Duodenal mucosa (tissue), 2 donors: ENCODE results near the gene SEMA6A.
A peak's percentile ranks its signal among the peaks of the same experiment; 100 is the strongest.

Experiments used
- H3K27ac ChIP-seq: one replicate; pipeline ENCODE4 v1.7.0; 2013; ENCODE audit warnings: low read depth, low read length
- H3K27me3 ChIP-seq, 2 donors: one replicate each; pipeline ENCODE4 v1.7.0; 2013; ENCODE audit warnings: low read length in 2 of 2, control low read depth in 1 of 2; ENCODE audit not compliant: insufficient read depth in 2 of 2, control insufficient read depth in 1 of 2
- H3K36me3 ChIP-seq, 2 donors: one replicate each; pipeline ENCODE4 v1.7.0; 2013; ENCODE audit warnings: low read length in 2 of 2, control low read depth in 1 of 2; ENCODE audit not compliant: insufficient read depth in 2 of 2, control insufficient read depth in 1 of 2
- H3K4me1 ChIP-seq, 2 donors: one replicate each; pipeline ENCODE4 v1.7.0; 2013; ENCODE audit warnings: low read length in 2 of 2, control low read depth in 1 of 2; ENCODE audit not compliant: insufficient read depth in 2 of 2, control insufficient read depth in 1 of 2
- H3K4me3 ChIP-seq, 2 donors: one replicate each; pipeline ENCODE4 v1.7.0; 2013; ENCODE audit warnings: low read length in 2 of 2, low read depth in 1 of 2
- H3K9ac ChIP-seq, 2 donors: one replicate each; pipeline ENCODE4 v1.7.0; 2013; ENCODE audit warnings: low read length in 2 of 2, low read depth in 1 of 2
- H3K9me3 ChIP-seq, 2 donors: one replicate each; pipeline ENCODE4 v1.7.0; 2013; ENCODE audit warnings: low read length in 2 of 2, control low read depth in 1 of 2; ENCODE audit not compliant: control insufficient read depth in 1 of 2

SEMA6A gene

DNA sequence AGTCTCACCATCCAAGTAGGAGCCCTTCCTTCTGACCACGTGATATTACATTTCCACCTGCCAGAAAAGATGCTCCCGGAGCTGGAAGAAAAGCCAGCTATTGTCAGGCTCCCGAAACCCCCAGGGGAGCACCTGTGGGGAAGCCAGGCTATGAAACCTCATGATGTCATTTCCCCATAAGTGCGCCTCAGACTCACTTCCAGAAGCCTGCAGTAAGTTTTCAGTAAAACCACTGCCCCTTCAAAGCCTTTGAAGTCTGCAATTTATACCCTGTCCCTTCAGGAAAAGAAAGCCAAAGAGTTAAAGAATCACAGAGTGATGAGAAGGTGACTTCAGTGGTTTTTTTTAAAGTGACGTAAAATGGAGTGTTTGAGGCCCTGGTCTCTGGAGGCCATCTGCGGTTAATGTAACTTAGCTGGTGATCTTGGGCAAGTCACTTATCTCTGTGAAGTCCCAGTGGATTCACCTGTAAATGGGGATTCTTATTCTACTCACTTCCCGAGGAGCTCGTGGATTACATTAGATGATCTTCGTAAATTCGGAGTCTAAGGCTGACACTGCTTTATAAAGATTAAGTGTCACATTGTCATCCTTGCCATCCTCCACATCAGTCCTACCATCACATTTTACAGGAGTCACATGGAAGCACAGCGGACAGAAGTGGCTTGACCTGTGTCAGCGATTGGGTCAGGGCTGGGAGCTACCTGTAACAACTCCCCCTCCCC is 2.6 kb upstream of the SEMA6A start:
- Histone ChIP-seq H3K4me3 (no peak overlapping the region), H3K4me1 (peaks cover 0 to 12% of the 10 kb centered on the region in 2 donors), H3K27me3 (peaks cover 7 to 19% of the 10 kb centered on the region in 2 donors), H3K36me3 (no peaks in the 10 kb centered on the region), H3K9ac (no peak overlapping the region), H3K27ac (no peak overlapping the region), H3K9me3 (no peaks in the 10 kb centered on the region)

- Histone ChIP-seq H3K36me3 (no peaks in the 10 kb centered on the region), H3K4me1 (peaks cover 0 to 14% of the 10 kb centered on the region in 2 donors), H3K27ac (no peak overlapping the region), H3K27me3 (peaks cover 8 to 19% of the 10 kb centered on the region in 2 donors), H3K9me3 (no peaks in the 10 kb centered on the region), H3K4me3 (peak overlapping the region; percentile 87 to 88), H3K9ac (peak overlapping the region; percentile 69 to 73)
Observed at GRCh38 chr5:116576053-116576713, 1.6 kb upstream of the SEMA6A start.

GRCh38 chr5:116575326-116576052 is 866 bp upstream of the SEMA6A start:
- H3K4me3 ChIP-seq, result peak overlapping the region; percentile 87 to 88
- peaks cover 5 to 18% of the 10 kb centered on the region in 2 donors for H3K4me1 ChIP-seq
- H3K36me3 ChIP-seq, result no peaks in the 10 kb centered on the region
- no peaks in the 10 kb centered on the region for H3K9me3 ChIP-seq
- peaks cover 8 to 19% of the 10 kb centered on the region in 2 donors for H3K27me3 ChIP-seq
- no peak overlapping the region for H3K27ac ChIP-seq
- peak overlapping the region; percentile 69 to 73 for H3K9ac ChIP-seq

DNA sequence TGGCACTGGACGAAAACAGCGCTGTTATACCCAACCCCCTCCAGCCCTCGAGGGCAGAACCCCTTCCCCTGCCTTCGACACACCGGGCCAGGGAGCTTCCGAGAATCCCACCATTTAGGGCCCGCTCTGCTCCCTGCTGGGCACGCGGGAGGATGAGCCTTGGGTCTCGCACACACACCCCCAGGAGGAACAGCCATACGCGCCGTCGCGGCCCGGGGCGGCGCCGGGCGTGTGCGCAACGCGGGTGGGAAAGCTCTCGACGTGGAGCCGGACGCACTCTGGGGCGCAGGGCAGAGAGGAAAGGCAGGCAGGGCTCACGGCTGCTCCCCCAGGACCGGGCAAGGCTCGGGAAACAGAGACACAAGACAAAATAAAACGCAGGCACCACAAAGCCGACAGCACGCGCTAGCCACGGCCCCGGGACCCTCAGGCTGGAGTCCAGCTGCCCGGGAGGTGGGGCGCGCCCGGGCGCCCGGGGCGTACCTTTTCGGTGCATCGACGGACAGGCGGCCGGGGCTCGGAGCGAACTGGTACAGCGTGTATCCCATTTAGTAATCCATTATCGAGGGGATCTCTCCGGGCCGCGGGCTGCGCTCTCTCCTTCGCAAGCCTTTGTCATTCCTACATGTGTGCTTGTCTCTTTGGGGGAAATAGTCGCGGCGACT is 789 bp downstream of the SEMA6A start:
- H3K9ac ChIP-seq, result peak overlapping the region; percentile 85 to 90
- H3K4me3 ChIP-seq, result peak overlapping the region; percentile 87 to 88
- H3K9me3 ChIP-seq, result no peaks in the 10 kb centered on the region
- H3K27ac ChIP-seq, result peak overlapping the region; percentile 71
- peaks cover 10 to 27% of the 10 kb centered on the region in 2 donors for H3K4me1 ChIP-seq
- no peaks in the 10 kb centered on the region for H3K36me3 ChIP-seq
- peaks cover 8 to 19% of the 10 kb centered on the region in 2 donors for H3K27me3 ChIP-seq

- Histone ChIP-seq H3K27me3 (peaks cover 8 to 19% of the 10 kb centered on the region in 2 donors), H3K9me3 (no peaks in the 10 kb centered on the region), H3K27ac (peak overlapping the region; percentile 71), H3K9ac (peak overlapping the region; percentile 85 to 90), H3K4me1 (peaks cover 10 to 27% of the 10 kb centered on the region in 2 donors), H3K4me3 (peak overlapping the region; percentile 87 to 88), H3K36me3 (no peaks in the 10 kb centered on the region)
Observed at GRCh38 chr5:116573279-116573701, 1.3 kb downstream of the SEMA6A start.

DNA sequence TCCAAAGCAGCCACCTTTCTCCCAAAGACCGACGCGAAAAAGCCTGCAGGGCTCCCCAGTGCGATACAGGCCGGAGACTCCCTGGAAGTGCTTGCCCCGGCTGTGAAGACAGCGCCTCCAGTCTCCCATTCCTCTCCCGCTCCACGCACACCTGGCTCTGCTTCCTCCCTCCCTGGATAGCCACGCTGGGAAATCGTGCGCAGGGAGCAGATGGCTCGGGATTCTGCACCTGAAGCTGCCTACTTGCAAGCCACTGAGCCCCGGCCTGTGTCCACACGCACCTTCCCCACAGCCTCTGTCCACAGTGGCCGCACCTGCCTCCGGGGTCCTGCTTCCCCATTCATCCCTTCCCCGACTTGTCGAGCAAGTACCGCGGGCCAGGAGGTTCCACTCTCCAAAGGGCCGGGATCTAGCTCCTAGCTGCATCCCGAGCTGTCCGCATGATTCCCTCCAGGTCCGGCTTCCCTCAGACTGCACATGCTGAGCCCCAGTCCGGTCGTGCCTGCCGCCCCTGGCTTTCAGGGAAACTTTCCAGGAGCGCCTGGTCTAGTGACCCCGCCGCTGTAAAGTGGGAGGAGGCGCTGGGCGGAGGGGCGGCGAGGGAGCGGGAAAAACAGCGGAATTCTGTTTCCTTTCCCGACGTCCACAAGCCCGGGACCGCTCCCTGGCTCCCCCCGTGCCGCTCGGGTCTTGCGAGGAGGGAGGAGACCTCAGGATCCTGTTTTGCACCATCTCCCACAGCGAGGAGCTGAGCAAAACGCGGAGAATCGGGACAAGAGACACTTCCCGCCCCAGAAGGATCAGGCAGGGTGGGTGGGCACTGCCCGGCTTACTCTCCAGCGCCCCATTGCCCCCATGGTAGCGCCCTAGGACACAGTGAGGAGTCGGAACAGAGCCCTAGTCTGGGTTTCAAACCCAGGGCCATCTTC is 2.0 kb downstream of the SEMA6A start:
- Histone ChIP-seq H3K4me3 (peak overlapping the region; percentile 87 to 88), H3K27ac (peak overlapping the region; percentile 71), H3K4me1 (peaks cover 15 to 27% of the 10 kb centered on the region in 2 donors)

GRCh38 chr5:116571568-116572349 is 2.9 kb downstream of the SEMA6A start:
- no peaks in the 10 kb centered on the region for H3K9me3 ChIP-seq
- H3K4me1 ChIP-seq, result peaks cover 22 to 29% of the 10 kb centered on the region in 2 donors
- no peaks in the 10 kb centered on the region for H3K36me3 ChIP-seq
- H3K27me3 ChIP-seq, result peaks cover 8 to 12% of the 10 kb centered on the region in 2 donors
- H3K27ac ChIP-seq, result peak overlapping the region; percentile 71
- H3K9ac ChIP-seq, result peak overlapping the region; percentile 85 to 90
- H3K4me3 ChIP-seq, result peak overlapping the region; percentile 87 to 88

More for the DNA sequence above, 2.0 kb downstream of the SEMA6A start:
- H3K9ac ChIP-seq, result peak overlapping the region; percentile 85 to 90
- no peaks in the 10 kb centered on the region for H3K9me3 ChIP-seq
- H3K36me3 ChIP-seq, result no peaks in the 10 kb centered on the region
- peaks cover 8 to 19% of the 10 kb centered on the region in 2 donors for H3K27me3 ChIP-seq

GRCh38 chr5:116569999-116570398 is 4.6 kb downstream of the SEMA6A start:
- Histone ChIP-seq H3K9me3 (no peaks in the 10 kb centered on the region), H3K27me3 (peaks cover 6 to 8% of the 10 kb centered on the region in 2 donors), H3K27ac (no peak overlapping the region), H3K36me3 (no peaks in the 10 kb centered on the region), H3K9ac (no peak overlapping the region), H3K4me3 (no peak overlapping the region), H3K4me1 (peaks cover 27 to 31% of the 10 kb centered on the region in 2 donors)
